Endothelial cell of umbilical vein (primary cell): Measurements from ENCODE around the gene AGMO. TPM values are rescaled to one million over a fixed set of nuclear protein-coding genes. Genes with fewer than 3 reads are reported as not detected.

Source experiments
- BruUV-seq: library from RNA; stranded (reverse); fragments of 400-500 nt; replicated peaks from 2 replicates; lab custom pipeline; 2021; lab: Mats Ljungman, UMichigan
- CTCF ChIA-PET: fragments of 300-600, 350-600 bp; sonication (Branson Sonifier 250); formaldehyde crosslinking; loops from one replicate; lab custom pipeline; 2021; ENCODE audit warnings: antibody characterized with exemption, inconsistent platforms; lab: Charles Lee
- POLR2A ChIA-PET: fragments of 300-600, 350-600 bp; sonication (Branson Sonifier 250); formaldehyde crosslinking; loops from one replicate; lab custom pipeline; 2021; ENCODE audit warnings: antibody characterized with exemption, inconsistent platforms; lab: Charles Lee
- DNase-seq: peaks from one replicate; pipeline ENCODE4 v3.0.0-alpha.2; 2011; ENCODE audit warnings: low read depth, low spot score
- FAIRE-seq: peaks from 2 replicates; lab custom pipeline; 2011; peaks lifted over from hg19 to GRCh38; lab: Jason Lieb, UNC
- H2AFZ ChIP-seq: 2 replicates; pipeline ENCODE4 v1.6.0; 2012; ENCODE audit warnings: low read depth, low read length, control low read depth, inconsistent platforms
- H3K27ac ChIP-seq: 2 replicates; pipeline ENCODE4 v1.5.1; 2011; ENCODE audit warnings: low read depth, mild to moderate bottlenecking, control low read depth, low read length, moderate library complexity; ENCODE audit not compliant: insufficient read depth
- H3K27me3 ChIP-seq, 2 experiments: 2 replicates each; pipeline versions ENCODE4 v1.6.0 to v1.6.1; 2011; ENCODE audit warnings: low read length in 2 of 2, mixed read lengths in 1 of 2; ENCODE audit not compliant: control insufficient read depth in 2 of 2, insufficient read depth in 2 of 2
- H3K36me3 ChIP-seq, 2 experiments: 2 replicates in 1 of 2; 3 replicates in 1 of 2; pipeline ENCODE4 v1.5.1; 2011; ENCODE audit warnings: low read length in 2 of 2, mild to moderate bottlenecking in 1 of 2, moderate library complexity in 1 of 2; ENCODE audit not compliant: control insufficient read depth in 2 of 2, insufficient read depth in 2 of 2; ENCODE audit errors: extremely low read depth in 1 of 2
- H3K4me1 ChIP-seq: 3 replicates; pipeline ENCODE4 v1.5.1; 2011; ENCODE audit warnings: mild to moderate bottlenecking, low read length; ENCODE audit not compliant: control insufficient read depth, insufficient read depth; ENCODE audit errors: extremely low read depth
- H3K4me2 ChIP-seq: 2 replicates; pipeline ENCODE4 v1.6.1; 2011; ENCODE audit warnings: low read length, control low read depth, mixed read lengths; ENCODE audit not compliant: insufficient read depth
- H3K4me3 ChIP-seq, 3 experiments: fragments of 200-600 bp in 1 of 3; sonication (generic), shearing (Covaris generic) in 1 of 3; replicated peaks in 1 of 3; 2 replicates each; pipeline ENCODE4 v1.5.1; 2011 to 2016; ENCODE audit warnings: control low read depth in 3 of 3, low read length in 3 of 3, mild to moderate bottlenecking in 2 of 3, inconsistent platforms in 1 of 3, low read depth in 1 of 3, moderate library complexity in 1 of 3; ENCODE audit not compliant: insufficient read depth in 1 of 3
- H3K79me2 ChIP-seq: 2 replicates; pipeline ENCODE4 v1.6.0; 2012; ENCODE audit warnings: low read length, inconsistent platforms; ENCODE audit not compliant: control insufficient read depth, insufficient read depth
- H3K9ac ChIP-seq: replicated peaks from 2 replicates; pipeline ENCODE3; 2011; ENCODE audit warnings: low read length, control low read depth; ENCODE audit not compliant: insufficient read depth; ENCODE audit errors: extremely low read depth
- H3K9me1 ChIP-seq: replicated peaks from 3 replicates; pipeline ENCODE4 v1.6.0; 2011; ENCODE audit warnings: mild to moderate bottlenecking, low read length; ENCODE audit not compliant: control insufficient read depth, insufficient read depth; ENCODE audit errors: extremely low read depth
- H3K9me3 ChIP-seq: replicated peaks from 2 replicates; pipeline ENCODE4 v1.5.1; 2012; ENCODE audit warnings: low read length, inconsistent platforms; ENCODE audit not compliant: control insufficient read depth, insufficient read depth
- H4K20me1 ChIP-seq: replicated peaks from 2 replicates; pipeline ENCODE3; 2011; ENCODE audit warnings: mild to moderate bottlenecking, low read length; ENCODE audit not compliant: control insufficient read depth, insufficient read depth; ENCODE audit errors: extremely low read depth
- EZH2 ChIP-seq: IDR thresholded peaks from 2 replicates; pipeline ENCODE4 v1.6.1; 2012; ENCODE audit warnings: borderline replicate concordance, low read depth, mild to moderate bottlenecking, moderate library complexity, low read length, inconsistent platforms; ENCODE audit not compliant: severe bottlenecking
- FOS ChIP-seq: IDR thresholded peaks from 2 replicates; pipeline ENCODE4 v1.6.1; 2011; ENCODE audit warnings: mild to moderate bottlenecking, low read length, moderate library complexity, borderline replicate concordance; ENCODE audit not compliant: insufficient read depth
- GATA2 ChIP-seq: IDR thresholded peaks from 2 replicates; pipeline ENCODE4 v1.7.0; 2011; ENCODE audit warnings: low read depth, mild to moderate bottlenecking, moderate library complexity, mixed read lengths, low read length; ENCODE audit not compliant: insufficient read length, insufficient read depth
- JUN ChIP-seq: IDR thresholded peaks from 2 replicates; pipeline ENCODE4 v1.6.1; 2011; ENCODE audit warnings: borderline replicate concordance, low read depth; ENCODE audit not compliant: insufficient read length, insufficient read depth
- MYC ChIP-seq: IDR thresholded peaks from one replicate; pipeline ENCODE4 v1.6.1; 2011; ENCODE audit warnings: mild to moderate bottlenecking, low read depth, low read length
- POLR2A ChIP-seq: IDR thresholded peaks from 2 replicates; pipeline ENCODE4 v1.6.1; 2012; ENCODE audit warnings: low read depth, mild to moderate bottlenecking, control low read depth, low read length
- POLR2AphosphoS5 ChIP-seq: IDR thresholded peaks from 2 replicates; pipeline ENCODE4 v1.6.1; 2012; ENCODE audit warnings: low read depth, mild to moderate bottlenecking, control low read depth, low read length, moderate library complexity; ENCODE audit not compliant: insufficient read depth
- dilution Hi-C: fragments of 300-500 bp; cut with MboI; formaldehyde crosslinking; loops from one replicate; pipeline ENCODE4 v1.15.0; 2019; ENCODE audit warnings: low sequenced_read_pairs; ENCODE audit not compliant: extremely low pct_ligation_motif_present
- intact Hi-C: fragments of 100-400 bp; cut with micrococcal nuclease; formaldehyde crosslinking; loops from one replicate; pipeline ENCODE4 v1.10.0; 2022
- polyA plus RNA-seq, 4 experiments: library from polyadenylated mRNA; depleted of rRNA in 3 of 4; stranded (reverse) in 3 of 4; unstranded in 1 of 4; fragments of >200 nt; gene quantifications; 2 replicates each; pipeline versions ENCODE4 v1.2.1 to v1.2.3, GENCODE V29; 2011 to 2012; ENCODE audit warnings: missing spikeins in 1 of 4
- total RNA-seq: library from RNA; stranded (reverse); gene quantifications from 2 replicates; pipeline ENCODE4 v1.2.3, GENCODE V29; 2021
- TF ChIP-seq, protein P1 (sequence below), 2 donors: IDR thresholded peaks; 1 replicate in 1 of 2; 2 replicates in 1 of 2; pipeline ENCODE4 v1.5.1; 2011; ENCODE audit warnings: low read length in 2 of 2, mild to moderate bottlenecking in 2 of 2, moderate library complexity in 2 of 2, control low read depth in 1 of 2, inconsistent platforms in 1 of 2, low read depth in 1 of 2; ENCODE audit not compliant: insufficient read depth in 1 of 2; ENCODE audit errors: extremely low read depth in 1 of 2
- TF ChIP-seq, protein P2 (sequence below): IDR thresholded peaks from 2 replicates; pipeline ENCODE4 v1.6.1; 2011; ENCODE audit not compliant: insufficient read depth, insufficient read length

Gene AGMO
- total and polyA plus RNA-seq, 2 donors (not counting 3 experiments of a cell fraction or from before 2014, with no cell fraction given), result 0.23 to 0.40 TPM

DNA sequence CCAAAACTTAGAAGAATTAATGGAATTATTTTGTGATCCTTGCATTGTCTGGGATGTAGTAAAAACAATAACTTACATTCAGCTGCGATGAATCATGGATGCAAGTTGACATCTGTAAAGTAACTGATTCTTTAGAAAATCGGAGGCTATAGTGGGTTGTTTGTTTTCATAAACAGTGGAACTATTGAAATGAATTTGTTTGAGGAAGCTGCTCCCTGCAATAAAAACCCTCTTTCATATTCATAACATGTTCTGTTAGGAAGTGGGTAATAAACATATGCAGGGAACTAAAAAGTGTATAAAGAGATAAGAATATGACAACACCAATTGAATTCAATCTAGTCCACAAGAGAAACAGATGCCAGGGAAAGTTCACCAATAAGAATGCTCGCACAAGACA, 53.6 kb downstream of the AGMO start:
- FAIRE-seq, result peak; percentile 78
- H2AFZ ChIP-seq, result no peak overlapping the region
- DNase-seq, result peak; percentile 93

DNA sequence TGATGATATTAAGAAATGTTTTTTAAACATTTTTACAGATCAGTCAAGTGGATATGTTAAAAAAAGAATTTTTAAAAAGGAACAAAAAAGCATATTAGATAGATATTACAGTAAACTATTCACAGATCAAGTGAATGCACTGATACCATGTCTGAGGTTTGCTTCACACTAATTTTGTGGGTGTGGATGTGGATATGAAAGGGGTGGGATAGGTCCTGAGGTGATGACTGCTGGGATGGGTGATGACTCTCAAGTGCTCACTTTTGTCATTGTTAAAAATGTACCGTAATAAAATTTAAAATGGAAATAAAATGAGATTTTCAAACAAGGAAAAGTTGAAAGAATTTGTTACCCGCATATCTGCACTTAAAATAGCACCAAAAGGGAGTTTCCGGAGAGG, 54.1 kb downstream of the AGMO start:
- ChIA-PET CTCF (interaction anchor here (0.9 to 1.4 kb wide), 3 partner anchors 10 to 213 kb away, joined by 3 to 10 read pairs (median 4); no protein-coding TSS in a partner anchor), POLR2A (no interaction called here)
- TSS peak; percentile 53 for BruUV-seq
- peak overlapping the region; percentile 46 for H3K9ac ChIP-seq
- H4K20me1 ChIP-seq, result no peaks in the 10 kb centered on the region
- FAIRE-seq (no peak), DNase-seq (no peak)
- no peaks in the 10 kb centered on the region for H3K27me3 ChIP-seq
- no peak overlapping the region for H3K4me3 ChIP-seq
- H3K9me3 ChIP-seq, result no peaks in the 10 kb centered on the region
- peak overlapping the region; percentile 77 for H3K4me2 ChIP-seq
- TF ChIP-seq POLR2AphosphoS5 (no peak), MYC (no peak), GATA2 (no peak), POLR2A (no peak), EZH2 (no peak), FOS (no peak), JUN (no peak)
- TF ChIP-seq, protein P1, sequence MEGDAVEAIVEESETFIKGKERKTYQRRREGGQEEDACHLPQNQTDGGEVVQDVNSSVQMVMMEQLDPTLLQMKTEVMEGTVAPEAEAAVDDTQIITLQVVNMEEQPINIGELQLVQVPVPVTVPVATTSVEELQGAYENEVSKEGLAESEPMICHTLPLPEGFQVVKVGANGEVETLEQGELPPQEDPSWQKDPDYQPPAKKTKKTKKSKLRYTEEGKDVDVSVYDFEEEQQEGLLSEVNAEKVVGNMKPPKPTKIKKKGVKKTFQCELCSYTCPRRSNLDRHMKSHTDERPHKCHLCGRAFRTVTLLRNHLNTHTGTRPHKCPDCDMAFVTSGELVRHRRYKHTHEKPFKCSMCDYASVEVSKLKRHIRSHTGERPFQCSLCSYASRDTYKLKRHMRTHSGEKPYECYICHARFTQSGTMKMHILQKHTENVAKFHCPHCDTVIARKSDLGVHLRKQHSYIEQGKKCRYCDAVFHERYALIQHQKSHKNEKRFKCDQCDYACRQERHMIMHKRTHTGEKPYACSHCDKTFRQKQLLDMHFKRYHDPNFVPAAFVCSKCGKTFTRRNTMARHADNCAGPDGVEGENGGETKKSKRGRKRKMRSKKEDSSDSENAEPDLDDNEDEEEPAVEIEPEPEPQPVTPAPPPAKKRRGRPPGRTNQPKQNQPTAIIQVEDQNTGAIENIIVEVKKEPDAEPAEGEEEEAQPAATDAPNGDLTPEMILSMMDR (IDR thresholded peaks at IDR 0.05; ENCODE audit: extremely low read depth in 1 of 2, insufficient read depth in 1 of 2, low read depth in 1 of 2, low read length in 2 of 2), result no peak
- TF ChIP-seq, protein P2, sequence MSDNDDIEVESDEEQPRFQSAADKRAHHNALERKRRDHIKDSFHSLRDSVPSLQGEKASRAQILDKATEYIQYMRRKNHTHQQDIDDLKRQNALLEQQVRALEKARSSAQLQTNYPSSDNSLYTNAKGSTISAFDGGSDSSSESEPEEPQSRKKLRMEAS, result no peak
- peak overlapping the region; percentile 86 for H3K27ac ChIP-seq
- no peaks in the 10 kb centered on the region for H3K36me3 ChIP-seq
- H3K4me1 ChIP-seq, result peaks cover 60% of the 10 kb centered on the region
- no peaks in the 10 kb centered on the region for H3K9me1 ChIP-seq
- no peak overlapping the region for H2AFZ ChIP-seq
- dilution Hi-C loops (no loop called here), intact Hi-C loops (loop anchor here (1.0 to 10.0 kb wide), 5 partner anchors 48 to 555 kb away; no protein-coding TSS in a partner anchor)
- H3K79me2 ChIP-seq, result no peaks in the 10 kb centered on the region

More for the DNA sequence above, 53.6 kb downstream of the AGMO start:
- Histone ChIP-seq H3K4me3 (no peak overlapping the region), H3K36me3 (no peaks in the 10 kb centered on the region), H3K27me3 (no peaks in the 10 kb centered on the region), H3K9me3 (no peaks in the 10 kb centered on the region), H4K20me1 (no peaks in the 10 kb centered on the region), H3K79me2 (no peaks in the 10 kb centered on the region), H3K4me1 (peaks cover 57% of the 10 kb centered on the region), H3K27ac (peak overlapping the region; percentile 86), H3K9ac (peak overlapping the region; percentile 46), H3K4me2 (peak overlapping the region; percentile 77), H3K9me1 (no peaks in the 10 kb centered on the region)
- peak; percentile 61 for TF ChIP-seq FOS
- peak; percentile 25 for TF ChIP-seq POLR2A
- no peak for TF ChIP-seq EZH2
- peak; percentile 59 for TF ChIP-seq POLR2AphosphoS5
- TF ChIP-seq GATA2, result peak; percentile 48
- TF ChIP-seq JUN, result peak; percentile 69
- BruUV-seq, result no TSS peak
- dilution Hi-C loops (no loop called here), intact Hi-C loops (loop anchor here (1.0 to 10.0 kb wide), 5 partner anchors 47 to 554 kb away; no protein-coding TSS in a partner anchor)
- CTCF ChIA-PET, result interaction anchor here (0.7 to 1.4 kb wide), 4 partner anchors 10 to 213 kb away, joined by 3 to 10 read pairs (median 4); no protein-coding TSS in a partner anchor
- POLR2A ChIA-PET, result no interaction called here
